UCSD-AML1 (cell line): Measurements from ENCODE around the gene MYO5B.
"Not testable (repeated sequence)": the region's sequence is repeated elsewhere in the genome, so short reads cannot be mapped to it uniquely, and the experiment has no call there.

Source experiments
- DNase-seq: peaks from one replicate; lab custom pipeline; 2025; ENCODE audit not compliant: unreplicated experiment; lab: John Stamatoyannopoulos, UW

MYO5B gene

GRCh38 chr18:49811151-49811938 lies 383.6 kb downstream of the MYO5B start:
- DNase-seq, result no peak

DNA sequence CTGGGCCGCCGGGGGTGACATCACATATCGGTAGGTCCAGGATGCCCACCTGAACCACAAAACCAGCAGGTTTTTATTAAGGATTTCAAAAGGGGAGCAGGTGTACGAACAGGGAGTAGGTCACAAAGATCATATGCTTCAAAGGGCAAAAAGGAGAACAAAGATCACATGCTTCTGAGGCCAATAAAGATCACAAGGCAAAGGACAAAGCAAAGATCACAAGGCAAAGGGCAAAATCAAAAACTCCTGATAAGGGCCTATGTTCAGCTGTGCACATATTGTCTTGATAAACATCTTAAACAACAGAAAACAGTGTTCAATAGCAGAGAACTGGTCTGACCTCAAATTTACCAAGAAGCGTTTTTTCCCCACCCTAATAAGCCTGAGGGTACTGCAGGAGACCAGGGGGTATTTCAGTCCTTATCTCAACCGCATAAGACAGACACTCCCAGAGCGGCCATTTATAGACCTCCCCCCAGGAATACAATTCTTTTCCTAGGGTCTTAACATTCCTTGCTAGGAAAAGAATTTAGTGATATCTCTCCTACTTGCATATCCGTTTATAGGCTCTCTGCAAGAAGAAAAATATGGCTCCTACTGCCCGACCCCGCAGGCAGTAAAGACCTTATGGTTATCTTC lies 386.3 kb downstream of the MYO5B start:
- DNase-seq, result not testable (repeated sequence)

DNA sequence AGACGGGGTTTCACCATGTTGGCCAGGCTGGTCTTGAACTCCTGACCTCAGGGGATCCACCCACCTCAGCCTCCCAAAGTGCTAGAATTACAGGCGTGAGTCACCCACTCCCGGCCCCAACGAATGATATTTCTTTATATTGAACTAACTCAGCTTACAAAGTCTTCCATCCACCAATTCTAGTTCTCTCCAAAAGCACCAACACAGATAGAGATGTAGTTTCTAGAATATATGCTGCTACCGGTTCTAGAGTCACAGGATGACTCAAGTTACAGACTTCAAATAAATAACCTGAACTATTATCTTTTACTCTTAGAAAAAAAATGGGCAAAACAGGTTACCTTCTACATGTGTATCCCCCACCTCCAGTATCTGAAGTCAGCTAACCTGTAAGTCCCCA lies 390.9 kb downstream of the MYO5B start:
- DNase-seq, result no peak

DNA sequence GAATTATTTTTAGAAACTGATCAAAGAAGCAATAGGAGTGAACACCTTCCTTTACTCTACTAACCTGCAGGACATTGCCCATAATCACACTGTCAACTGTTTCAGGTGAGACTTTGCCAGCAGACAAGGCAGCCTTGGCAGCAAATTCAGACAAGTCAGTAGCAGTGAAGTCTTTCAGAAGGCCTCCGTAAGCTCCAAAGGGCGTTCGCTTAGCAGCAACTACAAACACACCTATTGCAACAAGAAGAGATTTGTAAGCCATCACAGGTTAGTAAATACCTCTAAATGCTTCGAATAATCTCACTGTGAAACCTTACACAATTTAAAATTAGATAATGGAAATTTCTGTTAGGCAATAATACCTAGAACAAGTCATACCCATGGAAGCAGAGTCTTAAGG lies 392.3 kb downstream of the MYO5B start:
- no peak for DNase-seq

DNA sequence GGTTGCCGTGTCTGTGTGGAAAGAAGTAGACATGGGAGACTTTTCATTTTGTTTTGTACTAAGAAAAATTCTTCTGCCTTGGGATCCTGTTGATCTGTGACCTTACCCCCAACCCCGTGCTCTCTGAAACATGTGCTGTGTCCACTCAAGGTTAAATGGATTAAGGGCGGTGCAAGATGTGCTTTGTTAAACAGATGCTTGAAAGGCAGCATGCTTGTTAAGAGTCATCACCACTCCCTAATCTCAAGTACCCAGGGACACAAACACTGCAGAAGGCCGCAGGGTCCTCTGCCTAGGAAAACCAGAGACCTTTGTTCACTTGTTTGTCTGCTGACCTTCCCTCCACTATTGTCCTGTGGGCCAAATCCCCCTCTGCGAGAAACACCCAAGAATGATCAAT lies 394.5 kb downstream of the MYO5B start:
- not testable (repeated sequence) for DNase-seq

DNA sequence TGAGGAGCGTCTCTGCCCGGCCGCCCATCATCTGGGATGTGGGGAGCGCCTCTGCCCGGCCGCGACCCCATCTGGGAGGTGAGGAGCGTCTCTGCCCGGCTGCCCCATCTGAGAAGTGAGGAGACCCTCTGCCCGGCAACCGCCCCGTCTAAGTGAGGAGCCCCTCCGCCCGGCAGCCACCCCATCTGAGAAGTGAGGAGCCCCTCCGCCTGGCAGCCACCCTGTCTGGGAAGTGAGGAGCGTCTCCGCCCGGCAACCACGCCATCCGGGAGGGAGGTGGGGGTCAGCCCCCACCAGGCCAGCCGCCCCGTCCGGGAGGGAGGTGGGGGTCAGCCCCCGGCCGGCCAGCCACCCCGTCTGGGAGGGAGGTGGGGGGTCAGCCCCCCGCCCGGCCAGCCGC lies 395.1 kb downstream of the MYO5B start:
- DNase-seq, result not testable (repeated sequence)

GRCh38 chr18:49798001-49798400 lies 396.9 kb downstream of the MYO5B start:
- DNase-seq, result no peak

DNA sequence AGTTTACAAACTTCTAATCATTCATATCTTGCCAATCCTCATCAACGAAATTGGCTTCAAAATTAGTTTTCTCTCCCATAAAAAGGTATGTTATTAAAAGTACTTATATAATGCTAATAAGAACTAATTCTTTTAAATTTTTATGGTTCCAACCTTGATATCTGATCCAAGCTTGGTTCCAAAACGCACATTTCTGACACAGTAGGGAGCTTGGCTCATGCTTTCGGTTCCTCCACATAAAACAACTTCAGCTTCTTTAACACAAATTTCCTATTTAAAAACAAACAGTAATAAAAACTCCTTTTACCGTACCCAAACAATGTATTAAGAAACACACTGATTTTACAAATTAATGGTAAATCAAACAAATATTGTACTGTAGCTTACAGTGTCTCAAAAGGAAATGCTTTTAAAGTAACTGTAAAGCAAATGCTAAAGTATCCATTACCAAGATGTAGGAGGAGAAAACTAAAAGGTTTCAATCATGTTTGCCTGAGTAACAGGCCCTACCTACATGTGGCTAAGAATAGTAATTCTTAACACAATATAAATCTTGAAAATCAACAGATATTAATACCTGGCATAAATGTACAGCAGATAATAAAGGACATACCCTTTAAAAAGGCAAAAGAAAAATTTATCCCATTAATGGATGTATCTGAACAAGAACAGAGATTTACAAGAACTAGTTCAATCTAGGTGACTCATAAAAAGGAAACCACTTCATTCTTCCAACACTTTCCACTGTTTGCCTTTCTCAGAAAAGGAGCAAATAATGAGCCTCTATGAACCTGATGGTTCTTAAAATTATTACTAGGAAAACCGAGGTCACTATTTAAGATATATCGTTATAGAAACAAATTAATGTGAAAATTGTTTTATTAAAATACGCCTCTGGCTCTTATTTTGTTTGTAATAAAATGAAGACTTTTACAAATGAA lies 399.1 kb downstream of the MYO5B start:
- DNase-seq, result no peak

GRCh38 chr18:49794743-49795142 lies 400.2 kb downstream of the MYO5B start:
- DNase-seq, result no peak

DNA sequence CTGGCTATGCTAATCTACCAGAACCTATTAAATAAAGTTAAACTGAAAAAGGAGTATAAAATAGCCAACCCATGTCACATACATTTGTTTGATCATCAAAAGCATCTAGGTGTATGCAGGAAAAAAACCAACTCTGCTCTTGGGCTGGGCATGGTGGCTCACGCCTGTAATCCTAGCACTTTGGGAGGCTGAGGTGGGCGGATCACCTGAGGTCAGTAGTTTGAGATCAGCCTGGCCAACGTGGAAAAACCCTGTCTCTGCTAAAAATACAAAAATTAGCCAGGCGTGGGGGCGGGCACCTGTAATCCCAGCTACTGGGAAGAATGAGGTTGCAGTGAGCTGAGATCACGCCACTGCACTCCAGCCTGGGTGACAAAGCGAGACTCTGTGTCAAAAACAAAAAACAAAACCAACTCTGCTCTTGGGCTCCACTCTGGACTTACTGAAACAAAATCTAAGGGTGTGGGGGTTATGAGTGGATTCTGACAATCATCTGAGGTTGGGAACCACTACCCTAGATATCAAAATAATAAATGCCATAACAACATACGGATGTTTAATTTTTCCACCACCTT lies 405.3 kb downstream of the MYO5B start:
- not testable (repeated sequence) for DNase-seq

DNA sequence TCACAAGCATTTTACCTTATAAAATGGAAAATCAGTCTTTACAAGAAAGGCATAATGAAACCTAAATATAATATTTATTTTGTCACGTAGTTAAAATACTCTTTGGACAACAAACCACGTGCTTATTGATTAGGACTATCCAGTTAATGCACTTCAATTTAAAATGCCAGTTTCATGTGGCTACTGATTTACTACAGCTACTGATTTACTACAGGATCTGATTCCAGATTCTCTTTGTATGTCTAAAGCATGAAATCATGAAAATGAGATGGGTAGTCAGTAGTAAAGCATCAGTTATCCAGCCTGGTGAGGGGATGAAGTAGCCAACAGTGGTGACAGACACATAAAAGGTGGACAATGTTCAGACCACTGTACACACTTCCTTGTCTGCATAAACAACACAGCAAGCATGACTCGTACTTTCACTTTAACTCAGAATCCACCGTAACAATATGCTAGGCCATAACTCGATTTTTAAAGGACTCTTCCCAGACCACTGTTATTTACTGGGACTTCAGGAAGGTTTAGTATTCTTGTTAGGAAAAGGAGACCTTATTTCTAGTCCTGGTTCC lies 406.5 kb downstream of the MYO5B start:
- DNase-seq, result no peak

DNA sequence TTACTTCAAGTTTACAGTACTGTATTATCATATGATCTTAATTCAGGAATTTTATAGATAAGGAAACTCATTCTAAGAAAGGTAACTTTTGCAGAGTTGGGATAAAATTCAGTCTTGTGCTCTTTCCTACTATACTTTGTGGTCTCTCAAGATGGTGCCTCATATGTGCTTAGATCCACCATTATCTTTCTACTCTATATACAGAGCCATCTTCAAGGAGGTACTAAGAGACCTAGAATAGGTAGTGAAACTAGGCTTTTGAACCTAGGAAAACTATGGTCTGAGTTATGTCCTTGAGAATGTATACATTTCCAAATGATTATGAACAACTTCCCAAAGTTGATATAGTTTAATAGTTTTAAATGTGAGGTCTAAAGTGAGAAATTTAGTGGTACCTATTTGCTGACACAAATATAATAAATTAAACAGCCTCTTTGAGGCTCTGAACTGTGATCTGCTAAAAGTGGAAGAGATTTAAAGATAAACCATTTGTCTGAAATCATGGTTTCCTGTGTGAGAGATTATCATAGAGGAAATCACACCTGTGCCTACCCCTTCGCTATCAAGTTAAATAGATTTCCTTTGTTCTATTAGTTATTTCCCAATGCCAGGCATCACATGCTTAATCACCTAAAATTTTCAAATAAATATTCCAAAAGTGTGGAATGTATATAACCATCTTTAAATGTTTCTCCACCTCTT lies 408.8 kb downstream of the MYO5B start:
- no peak for DNase-seq

- DNase-seq, result no peak
These were observed 410.3 kb downstream of the MYO5B start for GRCh38 chr18:49784427-49785185.

DNA sequence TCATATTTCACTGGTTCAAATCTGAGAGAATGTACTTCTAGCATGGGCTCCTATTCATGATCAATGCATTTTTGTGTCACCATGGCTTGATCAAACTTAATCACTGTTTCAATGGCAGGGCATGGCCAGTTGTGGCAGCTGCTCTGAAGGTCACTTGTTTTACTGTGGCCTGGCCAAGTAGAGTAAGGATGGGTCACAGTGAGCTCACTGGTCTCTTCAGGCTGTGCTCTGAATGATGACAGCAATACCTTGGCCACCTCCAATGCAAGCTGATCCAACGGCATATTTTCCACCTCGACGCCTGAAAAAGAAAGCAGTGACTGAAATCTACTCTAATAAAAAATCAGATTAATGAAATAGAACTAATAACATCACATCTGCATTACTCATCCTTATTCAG lies 411.3 kb downstream of the MYO5B start:
- DNase-seq, result not testable (repeated sequence)

GRCh38 chr18:49778826-49779465 lies 416.0 kb downstream of the MYO5B start:
- no peak for DNase-seq
